Sigmoid colon (tissue), 7 donors: Measurements from ENCODE around the gene PLPP3. TPM values are rescaled to one million over a fixed set of nuclear protein-coding genes. Genes with fewer than 3 reads are reported as not detected.

Experiments used
- DNase-seq: peaks from one replicate; pipeline ENCODE4 v3.0.0-alpha.2; 2019
- H3K27ac ChIP-seq, 4 donors: fragments of 200-600 bp; sonication (generic); one replicate each; pipeline ENCODE4 v1.5.1; 2016 to 2019; ENCODE audit warnings: mild to moderate bottlenecking in 1 of 4
- H3K27me3 ChIP-seq, 3 donors: fragments of 200-600 bp; sonication (generic); one replicate each; pipeline ENCODE4 v1.5.1; 2019; ENCODE audit warnings: mild to moderate bottlenecking in 1 of 3
- H3K36me3 ChIP-seq, 4 donors: fragments of 200-600 bp; sonication (generic); one replicate each; pipeline ENCODE4 v1.5.1; 2016 to 2019
- H3K4me1 ChIP-seq, 4 donors: fragments of 200-600 bp; sonication (generic); one replicate each; pipeline ENCODE4 v1.5.1; 2017 to 2019
- H3K4me3 ChIP-seq, 4 donors: fragments of 200-600 bp; sonication (generic); one replicate each; pipeline ENCODE4 v1.5.1; 2017 to 2019; ENCODE audit warnings: mild to moderate bottlenecking in 2 of 4, moderate library complexity in 1 of 4
- H3K9me3 ChIP-seq, 4 donors: fragments of 200-600 bp in 3 of 4; sonication (generic) in 3 of 4; one replicate each; pipeline versions ENCODE4 v1.5.1 to v1.6.1; 2013 to 2019
- CTCF ChIP-seq, 4 experiments: fragments of 450-650 bp in 3 of 4; fragments of 200-600 bp in 1 of 4; IDR thresholded peaks; one replicate each; pipeline ENCODE4 v1.5.1; 2016 to 2019; ENCODE audit warnings: antibody characterized with exemption in 4 of 4, mild to moderate bottlenecking in 3 of 4, moderate library complexity in 2 of 4
- EP300 ChIP-seq, 4 donors: sonication (generic); formaldehyde crosslinking; IDR thresholded peaks; one replicate each; pipeline ENCODE4 v1.6.1; 2017; ENCODE audit warnings: antibody characterized with exemption in 4 of 4
- POLR2A ChIP-seq, 2 donors: fragments of 450-650 bp; IDR thresholded peaks; one replicate each; pipeline ENCODE4 v1.6.1; 2016; ENCODE audit warnings: antibody characterized with exemption in 2 of 2, mild to moderate bottlenecking in 2 of 2, moderate library complexity in 2 of 2
- POLR2AphosphoS5 ChIP-seq, 4 donors: sonication (generic); formaldehyde crosslinking; IDR thresholded peaks; one replicate each; pipeline ENCODE4 v1.6.1; 2017; ENCODE audit warnings: antibody characterized with exemption in 4 of 4
- whole genome bisulfite sequencing, 2 donors: extraction: QIAGEN DNeasy Blood & Tissue Kit; methylation state at CpG; one replicate each; pipeline ENCODE4 v1.1.7; 2013; 5-methylcytosine and 5-hydroxymethylcytosine counted together
- intact Hi-C: fragments of 100-400 bp; cut with DNase I; formaldehyde crosslinking; loops from one replicate; pipeline ENCODE4 v1.15.1; 2023
- polyA plus RNA-seq, 3 donors: library from polyadenylated mRNA; stranded (reverse); fragments of 200-250 nt; gene quantifications; one replicate each; pipeline ENCODE4 v1.2.3, GENCODE V29; 2013
- total RNA-seq, 4 donors: library from RNA; depleted of rRNA; stranded (reverse); fragments of >200 nt; gene quantifications; one replicate each; pipeline ENCODE4 v1.1.0, GENCODE V29; 2016
- donor health status: healthy with polysubstance abuse.
- donor health status: Bipolar disorder and iron deficiency.
- donor health status: healthy.

The PLPP3 gene
- total and polyA plus RNA-seq, 7 donors = 4.9 to 136 (median 92.8) TPM

DNA sequence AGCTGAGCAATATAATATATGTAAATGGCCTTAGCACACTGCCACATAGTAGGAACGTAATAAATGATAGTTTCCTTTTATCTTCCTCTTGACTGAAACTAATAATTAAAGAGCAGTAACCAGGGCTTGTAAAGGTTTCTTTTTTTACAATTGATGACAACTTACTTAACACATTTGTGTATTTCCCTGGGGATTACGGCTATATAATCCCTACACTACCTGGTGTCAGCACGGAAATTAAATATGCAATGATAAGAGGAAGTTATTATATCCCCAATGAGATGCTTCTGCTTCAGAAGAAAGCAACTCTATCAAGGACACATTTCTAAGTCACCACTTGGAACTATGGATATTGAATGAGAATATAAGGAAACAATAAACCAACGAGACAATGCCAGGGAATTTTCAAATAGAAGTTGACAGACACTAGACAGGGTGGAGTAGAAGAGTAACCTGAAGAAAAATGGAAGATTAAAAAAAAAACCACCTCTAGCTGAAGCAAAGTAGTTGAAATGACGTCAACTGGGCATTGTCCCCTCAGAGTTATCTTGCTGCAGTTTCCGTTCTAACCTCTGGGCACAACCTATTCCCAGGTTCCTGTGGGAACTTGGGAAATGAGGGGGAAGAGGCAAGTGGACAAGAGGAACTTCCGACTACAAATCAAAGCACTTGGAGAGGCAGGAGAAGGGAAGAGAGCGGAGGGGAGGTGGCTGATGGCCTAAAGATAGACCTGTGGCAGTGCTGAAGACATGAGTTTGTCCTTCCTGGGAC, 66.5 kb downstream of the PLPP3 start:
- no peak for DNase-seq
- H3K9me3 ChIP-seq = no peaks in the 10 kb centered on the region
- no peaks in the 10 kb centered on the region for H3K27me3 ChIP-seq
- no peak overlapping the region for H3K4me3 ChIP-seq
- H3K36me3 ChIP-seq = peaks cover 23 to 42% (median 29%) of the 10 kb centered on the region in 4 donors
- intact Hi-C loops = no loop called here
- TF ChIP-seq POLR2AphosphoS5 (IDR thresholded peaks at IDR 0.05) (no peak), POLR2A (IDR thresholded peaks at IDR 0.05) (no peak), CTCF (IDR thresholded peaks at IDR 0.05) (no peak)
- 82 to 89% methylated on average over 8 of the region's 8 CpGs for WGBS, 2 donors
- no peaks in the 10 kb centered on the region for H3K4me1 ChIP-seq
- H3K27ac ChIP-seq = no peak overlapping the region

DNA sequence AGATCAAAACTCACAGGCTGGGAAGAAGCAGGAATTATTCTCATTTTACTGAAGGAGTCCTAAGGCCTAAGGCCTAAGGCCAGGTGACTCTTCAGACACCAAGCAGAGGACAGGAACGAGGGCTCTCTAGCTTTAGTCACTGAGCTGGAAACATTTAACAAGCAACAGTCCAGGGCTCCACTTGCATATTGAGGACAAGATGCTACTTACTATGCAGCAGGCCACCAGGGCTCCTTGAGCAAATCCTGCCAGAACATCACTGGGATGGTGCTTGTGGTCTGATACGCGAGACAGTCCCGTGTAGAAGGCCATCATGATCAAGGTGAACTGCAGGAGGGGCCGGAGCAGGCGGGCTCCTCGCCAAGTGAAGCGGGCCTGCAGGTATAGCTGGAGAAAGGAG, 67.6 kb downstream of the PLPP3 start:
- H3K9me3 ChIP-seq = no peaks in the 10 kb centered on the region
- peaks cover 28 to 53% (median 38%) of the 10 kb centered on the region in 4 donors for H3K36me3 ChIP-seq
- TF ChIP-seq CTCF (IDR thresholded peaks at IDR 0.05) (no peak), EP300 (IDR thresholded peaks at IDR 0.05) (no peak), POLR2A (IDR thresholded peaks at IDR 0.05) (no peak), POLR2AphosphoS5 (IDR thresholded peaks at IDR 0.05) (no peak)
- no peak overlapping the region for H3K4me3 ChIP-seq
- no peaks in the 10 kb centered on the region for H3K27me3 ChIP-seq
- no peak for DNase-seq
- intact Hi-C loops = no loop called here
- 95 to 96% methylated on average over 8 of the region's 8 CpGs for WGBS, 2 donors
- H3K27ac ChIP-seq = no peak overlapping the region
- no peaks in the 10 kb centered on the region for H3K4me1 ChIP-seq

- intact Hi-C loops = no loop called here
- no peak for TF ChIP-seq POLR2A (IDR thresholded peaks at IDR 0.05)
- no peak for TF ChIP-seq CTCF (IDR thresholded peaks at IDR 0.05)
- TF ChIP-seq POLR2AphosphoS5 (IDR thresholded peaks at IDR 0.05) = no peak
- TF ChIP-seq EP300 (IDR thresholded peaks at IDR 0.05) = no peak
- WGBS, 2 donors = 86 to 90% methylated on average over 6 of the region's 6 CpGs
- Histone ChIP-seq H3K36me3 (peaks cover 28 to 57% (median 41%) of the 10 kb centered on the region in 4 donors), H3K4me1 (no peaks in the 10 kb centered on the region), H3K27ac (no peak overlapping the region), H3K9me3 (no peaks in the 10 kb centered on the region), H3K27me3 (no peaks in the 10 kb centered on the region), H3K4me3 (no peak overlapping the region)
- no peak for DNase-seq
Measured at GRCh38 chr1:56511364-56511763, 68.0 kb downstream of the PLPP3 start.

GRCh38 chr1:56510642-56511021, 68.7 kb downstream of the PLPP3 start:
- Histone ChIP-seq H3K27me3 (no peaks in the 10 kb centered on the region), H3K4me1 (no peaks in the 10 kb centered on the region), H3K4me3 (no peak overlapping the region), H3K27ac (no peak overlapping the region), H3K36me3 (peaks cover 28 to 65% (median 45%) of the 10 kb centered on the region in 4 donors), H3K9me3 (no peaks in the 10 kb centered on the region)
- intact Hi-C loops = no loop called here
- no peak for DNase-seq
- TF ChIP-seq POLR2A (IDR thresholded peaks at IDR 0.05) (no peak), CTCF (IDR thresholded peaks at IDR 0.05) (no peak), EP300 (IDR thresholded peaks at IDR 0.05) (no peak), POLR2AphosphoS5 (IDR thresholded peaks at IDR 0.05) (no peak)
- 58 to 83% methylated on average over 1 of the region's 1 CpG for WGBS, 2 donors
